ENCODE data around the gene SEZ6. TPM values are rescaled to one million over a fixed set of nuclear protein-coding genes. Genes with fewer than 3 reads are reported as not detected.

Gene SEZ6
- total RNA-seq, 1 donor from 2014 or later, result not detected

DNA sequence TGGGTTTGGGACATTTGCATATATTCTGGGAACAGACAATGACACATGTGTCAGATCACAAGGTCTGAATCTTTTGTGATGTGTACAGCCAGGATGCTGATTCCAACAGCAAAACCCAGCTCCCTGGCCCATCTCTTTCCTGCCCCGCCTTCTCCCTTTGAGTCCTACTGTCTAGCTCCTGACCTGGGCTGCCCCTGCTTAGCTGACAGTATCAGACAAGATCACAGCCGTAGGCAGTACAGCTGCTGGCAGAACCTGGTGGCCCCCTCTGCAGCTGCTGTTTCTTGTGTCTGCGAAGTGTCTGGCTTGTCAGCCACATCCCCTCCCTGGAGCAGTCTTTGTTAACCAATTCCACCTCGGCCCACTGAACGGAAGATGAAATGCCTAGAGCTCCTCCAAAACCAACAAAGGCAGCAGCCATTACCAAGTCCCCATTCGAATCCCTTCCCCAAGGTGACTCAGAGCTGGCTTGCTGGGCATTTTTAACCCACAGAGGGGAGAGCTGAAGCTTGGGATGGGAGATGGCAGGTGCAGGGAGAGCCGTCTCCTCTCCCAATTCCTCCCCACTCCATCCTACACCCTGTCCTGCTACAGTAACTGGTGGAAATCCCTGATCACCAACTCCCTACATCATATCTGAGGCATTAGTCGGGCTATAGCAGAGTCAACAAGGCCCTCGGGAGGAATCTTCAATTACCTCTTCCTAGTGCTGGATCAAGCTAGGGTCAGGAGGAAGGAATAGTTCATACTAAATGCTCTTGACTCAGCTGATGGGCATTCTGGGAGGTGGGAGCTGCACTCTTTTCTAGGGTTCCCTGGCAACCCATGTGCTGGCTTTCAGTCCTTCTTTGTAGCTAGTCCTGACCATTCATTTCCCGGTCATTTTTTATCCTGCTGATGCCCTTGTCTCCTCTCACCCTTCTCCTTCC is 42.9 kb upstream of the SEZ6 start:
- peaks cover 5% of the 10 kb centered on the region for H3K27me3 ChIP-seq (ENCODE audit: control insufficient read depth, insufficient read depth, low read length)
- peak; percentile 55 for FAIRE-seq

DNA sequence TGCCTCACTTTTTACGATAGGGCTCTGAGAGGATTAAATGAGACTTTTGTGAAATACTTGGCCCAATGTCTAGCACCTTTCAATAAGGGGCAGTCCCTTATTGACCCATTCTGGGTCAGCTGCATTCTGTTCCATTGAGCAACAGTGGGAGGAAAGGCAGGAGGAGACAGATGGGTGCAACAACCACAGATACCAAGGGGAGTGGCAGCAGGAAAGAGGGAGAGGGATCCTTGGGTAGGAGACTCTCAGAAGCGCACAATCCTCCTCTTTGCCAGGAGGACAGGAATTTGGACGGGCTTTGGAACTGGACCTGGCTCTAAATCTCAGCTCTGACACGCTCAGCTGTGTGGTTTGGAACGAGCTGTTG is 40.6 kb upstream of the SEZ6 start:
- Histone ChIP-seq H3K27me3 (ENCODE audit: control insufficient read depth, insufficient read depth, low read length) (peaks cover 5% of the 10 kb centered on the region), H3K4me3 (ENCODE audit: low read depth, low read length) (no peak overlapping the region), H3K36me3 (ENCODE audit: control insufficient read depth, insufficient read depth, low read length) (no peaks in the 10 kb centered on the region)
- DNase-seq (ENCODE audit: low read depth), result no peak
- TF ChIP-seq, protein P1, sequence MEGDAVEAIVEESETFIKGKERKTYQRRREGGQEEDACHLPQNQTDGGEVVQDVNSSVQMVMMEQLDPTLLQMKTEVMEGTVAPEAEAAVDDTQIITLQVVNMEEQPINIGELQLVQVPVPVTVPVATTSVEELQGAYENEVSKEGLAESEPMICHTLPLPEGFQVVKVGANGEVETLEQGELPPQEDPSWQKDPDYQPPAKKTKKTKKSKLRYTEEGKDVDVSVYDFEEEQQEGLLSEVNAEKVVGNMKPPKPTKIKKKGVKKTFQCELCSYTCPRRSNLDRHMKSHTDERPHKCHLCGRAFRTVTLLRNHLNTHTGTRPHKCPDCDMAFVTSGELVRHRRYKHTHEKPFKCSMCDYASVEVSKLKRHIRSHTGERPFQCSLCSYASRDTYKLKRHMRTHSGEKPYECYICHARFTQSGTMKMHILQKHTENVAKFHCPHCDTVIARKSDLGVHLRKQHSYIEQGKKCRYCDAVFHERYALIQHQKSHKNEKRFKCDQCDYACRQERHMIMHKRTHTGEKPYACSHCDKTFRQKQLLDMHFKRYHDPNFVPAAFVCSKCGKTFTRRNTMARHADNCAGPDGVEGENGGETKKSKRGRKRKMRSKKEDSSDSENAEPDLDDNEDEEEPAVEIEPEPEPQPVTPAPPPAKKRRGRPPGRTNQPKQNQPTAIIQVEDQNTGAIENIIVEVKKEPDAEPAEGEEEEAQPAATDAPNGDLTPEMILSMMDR (IDR thresholded peaks at IDR 0.05; ENCODE audit: insufficient read depth, low read length, severe bottlenecking), result no peak
- FAIRE-seq, result peak; percentile 7

More for the DNA sequence above, 42.9 kb upstream of the SEZ6 start:
- DNase-seq (ENCODE audit: low read depth), result no peak
- Histone ChIP-seq H3K36me3 (ENCODE audit: control insufficient read depth, insufficient read depth, low read length) (no peaks in the 10 kb centered on the region), H3K4me3 (ENCODE audit: low read depth, low read length) (no peak overlapping the region)
- TF ChIP-seq, protein P1 (IDR thresholded peaks at IDR 0.05; ENCODE audit: insufficient read depth, low read length, severe bottlenecking), result no peak

DNA sequence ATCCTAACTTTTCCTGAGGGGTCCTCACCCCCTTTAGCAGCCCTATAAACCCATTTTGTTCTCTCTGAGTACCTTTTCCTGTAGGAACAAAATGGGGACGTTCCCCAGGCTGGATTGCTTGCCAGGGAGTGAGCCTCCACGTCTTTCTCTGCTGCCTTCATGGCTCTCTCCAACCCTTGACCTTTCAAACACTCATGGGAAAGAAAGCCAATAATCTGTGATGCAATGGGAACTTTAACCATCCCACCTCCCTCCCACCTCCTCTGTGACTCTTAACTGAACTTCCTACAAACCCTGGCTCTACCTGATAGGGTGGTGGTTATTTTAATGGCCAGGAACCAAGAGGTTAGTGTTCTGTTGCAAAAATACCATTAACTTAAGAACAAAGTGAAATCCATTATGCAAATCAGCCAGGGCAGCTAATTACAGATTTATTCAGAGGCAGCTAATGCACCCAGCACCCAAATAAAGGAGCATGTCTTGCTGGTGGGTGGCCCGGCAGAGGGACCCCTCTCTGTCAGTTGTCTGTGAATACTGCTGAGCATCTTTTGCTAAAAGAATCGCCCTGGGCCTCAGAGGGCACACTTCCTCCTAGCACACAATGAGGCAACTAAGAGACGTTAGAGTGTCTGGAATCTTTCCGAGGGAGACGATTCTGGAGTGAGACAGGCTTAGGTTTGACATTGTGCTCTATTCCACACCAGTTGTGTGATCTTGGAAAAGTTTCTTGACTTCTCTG is 40.1 kb upstream of the SEZ6 start:
- TF ChIP-seq, protein P1 (IDR thresholded peaks at IDR 0.05; ENCODE audit: insufficient read depth, low read length, severe bottlenecking), result no peak
- Histone ChIP-seq H3K4me3 (ENCODE audit: low read depth, low read length) (no peak overlapping the region), H3K36me3 (ENCODE audit: control insufficient read depth, insufficient read depth, low read length) (no peaks in the 10 kb centered on the region), H3K27me3 (ENCODE audit: control insufficient read depth, insufficient read depth, low read length) (peaks cover 5% of the 10 kb centered on the region)
- DNase-seq (ENCODE audit: low read depth), result no peak
- no peak for FAIRE-seq

DNA sequence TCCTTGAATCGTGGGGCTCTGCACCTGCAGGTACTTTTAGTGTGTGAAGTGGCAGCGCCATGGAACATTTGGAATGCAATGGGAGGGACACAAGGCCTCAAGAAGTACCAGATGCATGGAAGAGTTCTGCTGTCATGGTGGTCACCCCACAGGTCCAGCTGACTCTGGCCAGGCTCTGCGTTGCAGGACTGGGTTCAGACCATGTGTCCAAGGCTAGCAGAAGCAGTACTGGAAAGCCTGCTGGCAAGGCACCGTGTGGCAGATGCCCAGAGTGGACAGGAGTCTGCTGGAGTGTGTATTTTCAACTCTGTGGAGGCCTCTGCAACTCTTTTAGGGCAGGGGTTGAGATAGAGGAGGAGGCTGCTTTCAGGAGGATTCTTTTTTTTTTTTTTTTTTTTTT is 39.2 kb upstream of the SEZ6 start:
- DNase-seq (ENCODE audit: low read depth) (no peak), FAIRE-seq (no peak)
- Histone ChIP-seq H3K27me3 (ENCODE audit: control insufficient read depth, insufficient read depth, low read length) (peaks cover 5% of the 10 kb centered on the region), H3K36me3 (ENCODE audit: control insufficient read depth, insufficient read depth, low read length) (no peaks in the 10 kb centered on the region), H3K4me3 (ENCODE audit: low read depth, low read length) (no peak overlapping the region)
- TF ChIP-seq, protein P1 (IDR thresholded peaks at IDR 0.05; ENCODE audit: insufficient read depth, low read length, severe bottlenecking), result no peak

DNA sequence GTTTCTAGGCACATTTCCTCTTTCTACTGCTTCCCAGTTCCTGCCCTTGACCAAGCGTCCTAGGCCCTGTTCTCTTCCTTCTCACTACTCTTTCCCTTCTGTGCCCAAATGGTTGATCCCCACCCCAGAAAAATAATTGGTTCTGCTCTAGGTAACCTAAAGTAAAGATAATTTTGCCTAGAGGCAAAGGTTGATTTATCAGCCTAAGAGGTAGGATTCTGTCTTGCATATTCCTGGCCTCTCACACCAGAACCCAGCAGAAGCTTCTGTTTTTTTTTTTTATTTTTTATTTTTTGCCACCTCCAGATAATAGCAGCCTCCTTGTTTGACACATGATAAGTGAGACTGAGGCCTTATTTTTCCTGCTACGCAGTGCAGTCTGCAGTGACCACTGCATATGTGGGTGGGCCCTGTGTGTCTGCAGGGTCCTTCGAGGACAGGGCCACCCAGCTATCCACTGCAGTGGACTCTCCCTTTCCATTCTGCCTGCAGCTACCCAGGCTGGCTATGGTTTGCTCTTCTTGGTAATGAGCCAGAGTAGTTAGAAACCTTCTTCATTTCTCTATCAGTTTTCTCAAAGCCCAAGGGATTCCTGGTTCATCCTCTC is 37.8 kb upstream of the SEZ6 start:
- DNase-seq (ENCODE audit: low read depth) (no peak), FAIRE-seq (no peak)
- Histone ChIP-seq H3K27me3 (ENCODE audit: control insufficient read depth, insufficient read depth, low read length) (peaks cover 1% of the 10 kb centered on the region), H3K36me3 (ENCODE audit: control insufficient read depth, insufficient read depth, low read length) (no peaks in the 10 kb centered on the region), H3K4me3 (ENCODE audit: low read depth, low read length) (no peak overlapping the region)
- TF ChIP-seq, protein P1 (IDR thresholded peaks at IDR 0.05; ENCODE audit: insufficient read depth, low read length, severe bottlenecking), result no peak
